SK-N-SH (cell line): Measurements from ENCODE around the gene ZNF561. TPM values are rescaled to one million over a fixed set of nuclear protein-coding genes. Genes with fewer than 3 reads are reported as not detected.

ENCODE experiments used
- polyA plus RNA-seq, 3 experiments: library from polyadenylated mRNA; depleted of rRNA; stranded (reverse); fragments of >200 nt; gene quantifications; 2 replicates each; pipeline ENCODE4 v1.2.3, GENCODE V29; 2012

Gene ZNF561
- polyA plus RNA-seq, 1 of the 3 experiments (the other 2 are of a cell fraction) = 18.0 TPM

Other genes starting within 250 kb of the ZNF561 start
- 11.1 and 19.6 TPM in 2 replicates for gene ZNF266, start 185.7 kb downstream of the ZNF561 start, polyA plus RNA-seq (2012; rRNA removed)
- gene ZNF560, start 122.6 kb downstream of the ZNF561 start, polyA plus RNA-seq (2012; rRNA removed) = 0.10 TPM in 2 replicates
- 2.4 and 3.5 TPM in 2 replicates for gene ZNF426, start 82.6 kb downstream of the ZNF561 start, polyA plus RNA-seq (2012; rRNA removed)
- 1.8 and 2.8 TPM in 2 replicates for gene ZNF121, start 36.7 kb downstream of the ZNF561 start, polyA plus RNA-seq (2012; rRNA removed)
- 3.1 and 4.7 TPM in 2 replicates for gene ZNF562, start 53.9 kb upstream of the ZNF561 start, polyA plus RNA-seq (2012; rRNA removed)
- gene ZNF846, start 147.5 kb upstream of the ZNF561 start, polyA plus RNA-seq (2012; rRNA removed) = 6.7 and 7.5 TPM in 2 replicates
- gene FBXL12, start 197.8 kb upstream of the ZNF561 start, polyA plus RNA-seq (2012; rRNA removed) = 27.1 and 30.5 TPM in 2 replicates
- gene UBL5, start 206.7 kb upstream of the ZNF561 start, polyA plus RNA-seq (2012; rRNA removed) = 2,269 and 2,602 TPM in 2 replicates
- 148 and 152 TPM in 2 replicates for gene PIN1, start 214.1 kb upstream of the ZNF561 start, polyA plus RNA-seq (2012; rRNA removed)